NCI-H187 treated with DMSO at 0.1 percent for 48 hours (cell line): Measurements from ENCODE around the gene BTBD2.

ENCODE experiments used
- DNase-seq: peaks from one replicate; lab custom pipeline; 2025; lab: John Stamatoyannopoulos, UW

BTBD2 gene

GRCh38 chr19:1959928-1960589, 55.5 kb downstream of the BTBD2 start:
- no peak for DNase-seq

- no peak for DNase-seq
Observed at GRCh38 chr19:1957562-1958248, 57.8 kb downstream of the BTBD2 start.

- no peak for DNase-seq
Observed at GRCh38 chr19:1956868-1957492, 58.5 kb downstream of the BTBD2 start.

GRCh38 chr19:1956122-1956494, 59.4 kb downstream of the BTBD2 start:
- DNase-seq, result no peak

- no peak for DNase-seq
Observed at GRCh38 chr19:1955171-1956121, 60.1 kb downstream of the BTBD2 start.

GRCh38 chr19:1954532-1954933, 61.0 kb downstream of the BTBD2 start:
- no peak for DNase-seq

- DNase-seq, result no peak
Observed at GRCh38 chr19:1953441-1954094, 61.9 kb downstream of the BTBD2 start.

GRCh38 chr19:1953037-1953436, 62.5 kb downstream of the BTBD2 start:
- DNase-seq, result no peak

- DNase-seq, result no peak
Observed at GRCh38 chr19:1952635-1953034, 62.9 kb downstream of the BTBD2 start.

- DNase-seq, result no peak
Observed at GRCh38 chr19:1950640-1951039, 64.9 kb downstream of the BTBD2 start.

- no peak for DNase-seq
Observed at GRCh38 chr19:1949304-1950101, 66.0 kb downstream of the BTBD2 start.

- DNase-seq, result no peak
Observed at GRCh38 chr19:1947651-1948209, 67.8 kb downstream of the BTBD2 start.

- DNase-seq, result no peak
Observed at GRCh38 chr19:1945899-1946298, 69.6 kb downstream of the BTBD2 start.

GRCh38 chr19:1944916-1945561, 70.5 kb downstream of the BTBD2 start:
- DNase-seq, result no peak

- no peak for DNase-seq
Observed at GRCh38 chr19:1944088-1944915, 71.2 kb downstream of the BTBD2 start.

GRCh38 chr19:1943661-1944087, 71.8 kb downstream of the BTBD2 start:
- no peak for DNase-seq

- DNase-seq, result no peak
Observed at GRCh38 chr19:1942934-1943555, 72.5 kb downstream of the BTBD2 start.

- DNase-seq, result no peak
Observed at GRCh38 chr19:1942078-1942933, 73.2 kb downstream of the BTBD2 start.
